WTC11 (cell line): ENCODE measurements around the gene NELL1. TPM values are rescaled to one million over a fixed set of nuclear protein-coding genes. Genes with fewer than 3 reads are reported as not detected.

Experiments used
- ATAC-seq: fragments of 200-7000 bp; cut with Tn5 transposase; 2 replicates; pipeline ENCODE4 v1.10.0; 2021; ENCODE audit warnings: mild to moderate bottlenecking, moderate library complexity
- CTCF ChIA-PET: fragments of 300-600 bp; sonication (Branson Sonifier 250); formaldehyde crosslinking; loops from one replicate; lab custom pipeline; 2021; ENCODE audit warnings: antibody characterized with exemption; lab: Charles Lee
- POLR2A ChIA-PET: fragments of 350-600 bp; sonication (Branson Sonifier 250); formaldehyde crosslinking; loops from one replicate; lab custom pipeline; 2021; ENCODE audit warnings: antibody characterized with exemption; lab: Charles Lee
- DNase-seq: peaks from one replicate; pipeline ENCODE4 v3.0.0; 2021; ENCODE audit warnings: low spot score
- H3K27ac Mint-ChIP-seq: 2 replicates; pipeline ENCODE4 v1.8.0; 2021; ENCODE audit warnings: mixed read lengths
- H3K27me3 Mint-ChIP-seq: 2 replicates; pipeline ENCODE4 v1.8.0; 2021; ENCODE audit warnings: low read depth, mild to moderate bottlenecking, moderate library complexity, mixed read lengths
- H3K36me3 Mint-ChIP-seq: 2 replicates; pipeline ENCODE4 v1.8.0; 2021; ENCODE audit warnings: mixed read lengths
- H3K4me1 Mint-ChIP-seq: 2 replicates; pipeline ENCODE4 v1.8.0; 2022; ENCODE audit warnings: mixed read lengths
- H3K4me3 Mint-ChIP-seq: 2 replicates; pipeline ENCODE4 v1.8.0; 2021; ENCODE audit warnings: mild to moderate bottlenecking, moderate library complexity, mixed read lengths
- H3K9me3 Mint-ChIP-seq: 2 replicates; pipeline ENCODE4 v1.8.0; 2021; ENCODE audit warnings: mixed read lengths
- AFF4 ChIP-seq: sonication (generic); formaldehyde crosslinking; IDR thresholded peaks from 2 replicates; pipeline ENCODE4 v1.8.1; 2023; ENCODE audit warnings: mild to moderate bottlenecking, missing genetic modification reagents, borderline replicate concordance
- ATF1 ChIP-seq: sonication (generic); formaldehyde crosslinking; IDR thresholded peaks from 2 replicates; pipeline ENCODE4 v1.8.1; 2023; ENCODE audit warnings: mild to moderate bottlenecking, moderate library complexity, missing genetic modification reagents
- ATF6 ChIP-seq: sonication (generic); formaldehyde crosslinking; IDR thresholded peaks from 2 replicates; pipeline ENCODE4 v1.8.1; 2023; ENCODE audit warnings: mild to moderate bottlenecking, missing genetic modification reagents
- CBFB ChIP-seq: sonication (generic); formaldehyde crosslinking; IDR thresholded peaks from 2 replicates; pipeline ENCODE4 v1.8.1; 2022; ENCODE audit warnings: mild to moderate bottlenecking, low read depth, missing genetic modification reagents
- CREB1 ChIP-seq: sonication (generic); formaldehyde crosslinking; IDR thresholded peaks from 2 replicates; pipeline ENCODE4 v1.8.0; 2023; ENCODE audit warnings: mild to moderate bottlenecking, missing genetic modification reagents
- CTCF ChIP-seq: fragments of 200-600 bp; IDR thresholded peaks from 2 replicates; pipeline ENCODE4 v1.8.0; 2022; ENCODE audit warnings: antibody characterized with exemption
- E2F4 ChIP-seq: sonication (generic); formaldehyde crosslinking; IDR thresholded peaks from 2 replicates; pipeline ENCODE4 v1.8.1; 2022; ENCODE audit warnings: low read depth, mild to moderate bottlenecking, moderate library complexity, missing genetic modification reagents, borderline replicate concordance
- ESRRA ChIP-seq: sonication (generic); formaldehyde crosslinking; IDR thresholded peaks from 2 replicates; pipeline ENCODE4 v1.8.1; 2022; ENCODE audit warnings: mild to moderate bottlenecking, missing genetic modification reagents, borderline replicate concordance
- GTF2I ChIP-seq: fragments of 250-450 bp; sonication (Bioruptor Pico); conservative IDR thresholded peaks from 2 replicates; pipeline ENCODE4 v1.4.0; 2021; ENCODE audit warnings: mild to moderate bottlenecking
- HMGXB4 ChIP-seq: sonication (generic); formaldehyde crosslinking; IDR thresholded peaks from 2 replicates; pipeline ENCODE4 v1.8.1; 2023; ENCODE audit warnings: mild to moderate bottlenecking, moderate library complexity, missing genetic modification reagents
- JUN ChIP-seq: sonication (generic); formaldehyde crosslinking; IDR thresholded peaks from 2 replicates; pipeline ENCODE4 v1.8.0; 2023; ENCODE audit warnings: mild to moderate bottlenecking, missing genetic modification reagents
- MYBL2 ChIP-seq: sonication (generic); formaldehyde crosslinking; IDR thresholded peaks from 2 replicates; pipeline ENCODE4 v1.8.1; 2023; ENCODE audit warnings: mild to moderate bottlenecking, moderate library complexity, missing genetic modification reagents
- NR3C1 ChIP-seq: sonication (generic); formaldehyde crosslinking; conservative IDR thresholded peaks from 2 replicates; pipeline ENCODE4 v1.8.1; 2023; ENCODE audit warnings: low read depth, mild to moderate bottlenecking, missing genetic modification reagents
- PRRX2 ChIP-seq: fragments of 250-450 bp; sonication (Bioruptor Pico); IDR thresholded peaks from 2 replicates; pipeline ENCODE4 v1.8.0; 2021; ENCODE audit warnings: mild to moderate bottlenecking
- RELA ChIP-seq: sonication (generic); formaldehyde crosslinking; IDR thresholded peaks from 2 replicates; pipeline ENCODE4 v1.8.1; 2022; ENCODE audit warnings: missing genetic modification reagents, mild to moderate bottlenecking, borderline replicate concordance
- SMAD4 ChIP-seq: sonication (generic); formaldehyde crosslinking; IDR thresholded peaks from 2 replicates; pipeline ENCODE4 v1.8.0; 2022; ENCODE audit warnings: mild to moderate bottlenecking, missing genetic modification reagents
- TCF7 ChIP-seq: sonication (generic); formaldehyde crosslinking; IDR thresholded peaks from 2 replicates; pipeline ENCODE4 v1.8.0; 2022; ENCODE audit warnings: mild to moderate bottlenecking, low read depth, missing genetic modification reagents, moderate library complexity
- TP53 ChIP-seq: sonication (generic); formaldehyde crosslinking; IDR thresholded peaks from 2 replicates; pipeline ENCODE4 v1.8.1; 2023; ENCODE audit warnings: mild to moderate bottlenecking, missing genetic modification reagents
- ZBTB43 ChIP-seq: sonication (generic); formaldehyde crosslinking; IDR thresholded peaks from 2 replicates; pipeline ENCODE4 v1.8.1; 2023; ENCODE audit warnings: mild to moderate bottlenecking, missing genetic modification reagents
- ZMAT4 ChIP-seq: fragments of 250-450 bp; sonication (Bioruptor Pico); IDR thresholded peaks from 2 replicates; pipeline ENCODE4 v1.9.0; 2021; ENCODE audit warnings: mild to moderate bottlenecking
- ZNF232 ChIP-seq: sonication (generic); formaldehyde crosslinking; IDR thresholded peaks from 2 replicates; pipeline ENCODE4 v1.8.0; 2022; ENCODE audit warnings: mild to moderate bottlenecking, missing genetic modification reagents
- ZNF423 ChIP-seq: fragments of 250-450 bp; sonication (Bioruptor Pico); IDR thresholded peaks from 2 replicates; pipeline ENCODE4 v2.1.2; 2022; ENCODE audit warnings: mild to moderate bottlenecking, moderate library complexity
- total RNA-seq: library from RNA; stranded (reverse); gene quantifications from 3 replicates; pipeline ENCODE4 v1.2.3, GENCODE V29; 2021

NELL1 gene
- total RNA-seq, 1 experiment from 2014 or later: 1.8 TPM

- TF ChIP-seq ATF6 (CRISPR knock-in tag) (no peak), ESRRA (CRISPR knock-in tag) (no peak)
Measured at GRCh38 chr11:20949585-20949984, 280.2 kb downstream of the NELL1 start (continued).

- no peaks in the 10 kb centered on the region for H3K27me3 Mint-ChIP-seq
- TF ChIP-seq JUN (CRISPR knock-in tag): no peak
- no peak for TF ChIP-seq ATF1 (CRISPR knock-in tag)
- no peak for TF ChIP-seq RELA (CRISPR knock-in tag)
- no peak for TF ChIP-seq ZNF232 (CRISPR knock-in tag)
- TF ChIP-seq E2F4 (CRISPR knock-in tag): no peak
- no peak for TF ChIP-seq TCF7 (CRISPR knock-in tag)
- no peak for TF ChIP-seq CREB1
- no peak for TF ChIP-seq MYBL2 (CRISPR knock-in tag)
- no peak for TF ChIP-seq ZNF423 (CRISPR knock-in tag)
- TF ChIP-seq HMGXB4 (CRISPR knock-in tag): no peak
- TF ChIP-seq CBFB (CRISPR knock-in tag): no peak
- no peak for TF ChIP-seq SMAD4 (CRISPR knock-in tag)
- TF ChIP-seq TP53 (CRISPR knock-in tag): no peak
- no peak for TF ChIP-seq PRRX2 (CRISPR knock-in tag)
- no peak for TF ChIP-seq GTF2I (CRISPR knock-in tag)
- TF ChIP-seq ZBTB43 (CRISPR knock-in tag): no peak
- TF ChIP-seq CTCF: no peak
- TF ChIP-seq NR3C1 (CRISPR knock-in tag): no peak
- TF ChIP-seq AFF4 (CRISPR knock-in tag): no peak
- no peak for TF ChIP-seq ZMAT4 (CRISPR knock-in tag)
- TF ChIP-seq, all 79 proteins: peak for 0
- peaks cover 4% of the 10 kb centered on the region; the same call in 1 of the 2 replicates for H3K9me3 Mint-ChIP-seq
- no peak overlapping the region for H3K4me3 Mint-ChIP-seq
- no peak overlapping the region for H3K27ac Mint-ChIP-seq
- H3K36me3 Mint-ChIP-seq: no peaks in the 10 kb centered on the region
- DNase-seq (no peak), ATAC-seq (no peak)
- ChIA-PET CTCF (no interaction called here), POLR2A (no interaction called here)
- peaks cover 15% of the 10 kb centered on the region for H3K4me1 Mint-ChIP-seq
Measured at GRCh38 chr11:20962581-20962980, 293.2 kb downstream of the NELL1 start.
